Measurements from ENCODE around the gene TBX20. TPM values are rescaled to one million over a fixed set of nuclear protein-coding genes. Genes with fewer than 3 reads are reported as not detected.
"Not testable (repeated sequence)": the region's sequence is repeated elsewhere in the genome, so short reads cannot be mapped to it uniquely, and the experiment has no call there.

The TBX20 gene
- total RNA-seq, 2 donors from 2014 or later = 0.27 TPM; not detected in 1

GRCh38 chr7:35206924-35207323, 47.0 kb downstream of the TBX20 start:
- H3K36me3 ChIP-seq; intact Hi-C loops (cut with DNase I); H3K27me3 ChIP-seq; H3K4me1 ChIP-seq; H3K9ac ChIP-seq (ENCODE audit: low read depth in 2 of 2, low read length in 2 of 2); H3K9me3 ChIP-seq; H3K4me3 ChIP-seq; DNase-seq; H3K27ac ChIP-seq: not testable (repeated sequence)

- H3K9ac ChIP-seq (ENCODE audit: low read depth in 2 of 2, low read length in 2 of 2); H3K36me3 ChIP-seq; H3K4me3 ChIP-seq; H3K4me1 ChIP-seq; H3K9me3 ChIP-seq; intact Hi-C loops (cut with DNase I); H3K27me3 ChIP-seq; H3K27ac ChIP-seq; DNase-seq: not testable (repeated sequence)
Observed at GRCh38 chr7:35204850-35205249, 49.0 kb downstream of the TBX20 start.

GRCh38 chr7:35204031-35204430, 49.9 kb downstream of the TBX20 start:
- H3K27me3 ChIP-seq; intact Hi-C loops (cut with DNase I); H3K36me3 ChIP-seq; DNase-seq; H3K9me3 ChIP-seq; H3K4me3 ChIP-seq; H3K4me1 ChIP-seq; H3K27ac ChIP-seq; H3K9ac ChIP-seq (ENCODE audit: low read depth in 2 of 2, low read length in 2 of 2): not testable (repeated sequence)

GRCh38 chr7:35202353-35202752, 51.5 kb downstream of the TBX20 start:
- H3K36me3 ChIP-seq; H3K4me3 ChIP-seq; H3K4me1 ChIP-seq; H3K9me3 ChIP-seq; H3K27me3 ChIP-seq; intact Hi-C loops (cut with DNase I); H3K27ac ChIP-seq; DNase-seq; H3K9ac ChIP-seq (ENCODE audit: low read depth in 2 of 2, low read length in 2 of 2): not testable (repeated sequence)

GRCh38 chr7:35200170-35200569, 53.7 kb downstream of the TBX20 start:
- H3K27me3 ChIP-seq; H3K9me3 ChIP-seq; DNase-seq; H3K4me3 ChIP-seq; H3K36me3 ChIP-seq; H3K27ac ChIP-seq; intact Hi-C loops (cut with DNase I); H3K4me1 ChIP-seq; H3K9ac ChIP-seq (ENCODE audit: low read depth in 2 of 2, low read length in 2 of 2): not testable (repeated sequence)

GRCh38 chr7:35198370-35199140, 55.3 kb downstream of the TBX20 start:
- H3K27ac ChIP-seq; DNase-seq; H3K4me3 ChIP-seq; H3K27me3 ChIP-seq; H3K4me1 ChIP-seq; H3K36me3 ChIP-seq; intact Hi-C loops (cut with DNase I); H3K9me3 ChIP-seq; H3K9ac ChIP-seq (ENCODE audit: low read depth in 2 of 2, low read length in 2 of 2): not testable (repeated sequence)

GRCh38 chr7:35191571-35191970, 62.3 kb downstream of the TBX20 start:
- H3K36me3 ChIP-seq; intact Hi-C loops (cut with DNase I); H3K4me1 ChIP-seq; H3K27ac ChIP-seq; H3K9me3 ChIP-seq; H3K27me3 ChIP-seq; H3K9ac ChIP-seq (ENCODE audit: low read depth in 2 of 2, low read length in 2 of 2); DNase-seq; H3K4me3 ChIP-seq: not testable (repeated sequence)

- H3K9me3 ChIP-seq; H3K36me3 ChIP-seq; H3K27ac ChIP-seq; H3K9ac ChIP-seq (ENCODE audit: low read depth in 2 of 2, low read length in 2 of 2); H3K4me1 ChIP-seq; H3K4me3 ChIP-seq; intact Hi-C loops (cut with DNase I); DNase-seq: not testable (repeated sequence)
- peaks cover 16% of the 10 kb centered on the region for H3K27me3 ChIP-seq
Observed at GRCh38 chr7:35190146-35190773, 63.6 kb downstream of the TBX20 start.

GRCh38 chr7:35186751-35187150, 67.1 kb downstream of the TBX20 start:
- H3K9ac ChIP-seq (ENCODE audit: low read depth in 2 of 2, low read length in 2 of 2); H3K4me1 ChIP-seq; H3K4me3 ChIP-seq; H3K36me3 ChIP-seq; intact Hi-C loops (cut with DNase I); H3K9me3 ChIP-seq; H3K27ac ChIP-seq; DNase-seq: not testable (repeated sequence)
- peaks cover 19% of the 10 kb centered on the region for H3K27me3 ChIP-seq

Data from colonic mucosa (tissue), 4 donors.